Endodermal cell (in vitro differentiated cells): ENCODE data around the gene LRCH4. TPM values are rescaled to one million over a fixed set of nuclear protein-coding genes. Genes with fewer than 3 reads are reported as not detected.

Source experiments
- DNase-seq: peaks from one replicate; pipeline ENCODE4 v3.0.0-alpha.2; 2017
- H3K27ac ChIP-seq: 2 replicates; pipeline ENCODE4 v1.5.1; 2013; ENCODE audit warnings: mild to moderate bottlenecking, low read depth, low read length, moderate library complexity
- H3K27me3 ChIP-seq: 2 replicates; pipeline ENCODE4 v1.6.1; 2013; ENCODE audit warnings: mild to moderate bottlenecking, low read length, moderate library complexity; ENCODE audit not compliant: insufficient read depth, control insufficient read depth, poor library complexity, severe bottlenecking
- H3K36me3 ChIP-seq: 2 replicates; pipeline ENCODE4 v1.7.0; 2013; ENCODE audit warnings: mild to moderate bottlenecking, low read length, moderate library complexity; ENCODE audit not compliant: control insufficient read depth, insufficient read depth
- H3K4me1 ChIP-seq: one replicate; pipeline ENCODE4 v1.7.0; 2013; ENCODE audit warnings: low read length; ENCODE audit not compliant: control insufficient read depth, insufficient read depth
- H3K4me3 ChIP-seq: 2 replicates; pipeline ENCODE4 v1.5.1; 2013; ENCODE audit warnings: mild to moderate bottlenecking, low read length, moderate library complexity
- H3K9ac ChIP-seq: 2 replicates; pipeline ENCODE4 v1.6.1; 2013; ENCODE audit warnings: mild to moderate bottlenecking, low read length, moderate library complexity; ENCODE audit not compliant: poor library complexity, severe bottlenecking; ENCODE audit errors: extremely low read depth
- H3K9me3 ChIP-seq: 2 replicates; pipeline ENCODE4 v1.6.1; 2013; ENCODE audit warnings: mild to moderate bottlenecking, low read length, moderate library complexity; ENCODE audit not compliant: control insufficient read depth
- H3K27ac Mint-ChIP-seq: 2 replicates; pipeline ENCODE4 v1.8.0; 2020; ENCODE audit warnings: mixed read lengths
- H3K27me3 Mint-ChIP-seq: 2 replicates; pipeline ENCODE4 v1.8.0; 2021; ENCODE audit warnings: mild to moderate bottlenecking, mixed read lengths; ENCODE audit not compliant: insufficient read depth
- H3K36me3 Mint-ChIP-seq: 2 replicates; pipeline ENCODE4 v1.8.0; 2020; ENCODE audit warnings: low read depth, mixed read lengths
- H3K4me1 Mint-ChIP-seq: 2 replicates; pipeline ENCODE4 v1.8.0; 2020; ENCODE audit warnings: mixed read lengths
- H3K4me3 Mint-ChIP-seq: 2 replicates; pipeline ENCODE4 v1.8.0; 2020; ENCODE audit warnings: mild to moderate bottlenecking, moderate library complexity, mixed read lengths
- H3K9me3 Mint-ChIP-seq: 2 replicates; pipeline ENCODE4 v1.8.0; 2020; ENCODE audit warnings: mild to moderate bottlenecking, mixed read lengths
- CTCF ChIP-seq: fragments of 200-600 bp; sonication (generic); conservative IDR thresholded peaks from 2 replicates; pipeline ENCODE4 v1.5.0; 2021; ENCODE audit warnings: antibody characterized with exemption, mild to moderate bottlenecking
- WGBS, 2 experiments: methylation state at CpG; one replicate each; pipeline versions ENCODE4 v1.1.5 to v1.1.7; 2013; ENCODE audit warnings: missing lambda C conversion rate in 2 of 2, mixed read lengths in 1 of 2; ENCODE audit not compliant: insufficient coverage in 1 of 2, insufficient read length in 1 of 2; 5-methylcytosine and 5-hydroxymethylcytosine counted together
- total RNA-seq, 2 donors: library from RNA; stranded (reverse); fragmentation: NEBNext Ultra II Directional in 1 of 2; extraction: Animal tissue kit (Norgen Biotek cat#: 25700) in 1 of 2; gene quantifications; 2 replicates in 1 of 2; 3 replicates in 1 of 2; pipeline ENCODE4 v1.2.1, GENCODE V29; 2021

Gene LRCH4
- total RNA-seq, 2 donors from 2014 or later: 49.4 to 56.0 TPM

GRCh38 chr7:100614308-100614861 lies 28.5 kb upstream of the LRCH4 start:
- Mint-ChIP-seq H3K4me3 (no peak overlapping the region), H3K36me3 (peaks cover 2% of the 10 kb centered on the region), H3K27ac (no peak overlapping the region), H3K9me3 (no peaks in the 10 kb centered on the region), H3K4me1 (peaks cover 6% of the 10 kb centered on the region), H3K27me3 (no peaks in the 10 kb centered on the region)
- no peak for TF ChIP-seq CTCF
- Histone ChIP-seq H3K4me3 (no peak overlapping the region), H3K36me3 (no peaks in the 10 kb centered on the region), H3K9me3 (no peaks in the 10 kb centered on the region), H3K27ac (no peak overlapping the region), H3K4me1 (no peaks in the 10 kb centered on the region), H3K9ac (no peak overlapping the region), H3K27me3 (no peaks in the 10 kb centered on the region)
- 87 to 90% methylated on average over 4 to 5 of the region's 6 CpGs for WGBS, 2 experiments
- no peak for DNase-seq

DNA sequence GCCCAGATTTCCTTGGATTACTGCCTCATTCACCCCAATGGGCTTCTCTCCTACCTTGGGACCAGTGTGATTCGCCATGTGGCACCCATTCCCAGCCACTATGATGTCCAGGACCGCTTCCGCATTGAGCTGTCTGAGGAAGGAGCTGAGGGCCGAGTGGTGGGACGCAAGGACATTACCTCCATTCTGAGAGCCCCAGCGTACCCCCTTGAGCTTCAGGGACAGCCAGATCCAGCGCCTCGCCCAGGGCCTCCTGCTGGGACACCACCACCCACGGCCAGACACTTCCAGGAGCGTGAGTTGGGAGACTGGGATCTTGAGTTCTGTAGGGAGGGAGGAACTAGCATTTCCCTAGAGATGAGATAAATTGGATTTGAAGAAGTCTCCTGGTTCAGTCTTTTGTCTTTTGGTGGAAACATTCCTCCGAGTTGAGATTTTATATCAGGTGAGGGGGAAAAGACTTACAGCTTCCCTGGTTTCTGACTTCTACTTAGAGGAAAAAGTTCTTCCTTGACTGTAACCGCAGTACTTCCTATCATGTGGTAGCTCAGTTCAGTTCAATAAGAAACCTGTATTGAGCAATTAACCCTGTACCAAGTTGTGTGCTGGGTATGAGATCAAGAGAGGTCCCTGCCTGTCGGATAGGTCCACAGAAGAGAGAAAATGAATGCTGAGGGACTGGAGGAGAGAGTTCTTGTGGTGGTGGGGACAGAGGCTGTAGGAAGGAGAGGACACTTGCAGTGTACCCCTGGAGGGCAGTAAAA lies 27.7 kb upstream of the LRCH4 start:
- peak; percentile 3 for TF ChIP-seq CTCF
- Histone ChIP-seq H3K9me3 (no peaks in the 10 kb centered on the region), H3K4me1 (no peaks in the 10 kb centered on the region), H3K9ac (no peak overlapping the region), H3K27me3 (no peaks in the 10 kb centered on the region), H3K27ac (no peak overlapping the region), H3K36me3 (no peaks in the 10 kb centered on the region), H3K4me3 (peak overlapping the region; percentile 91)
- 91 to 94% methylated on average over 11 to 13 of the region's 13 CpGs for WGBS, 2 experiments
- DNase-seq: no peak
- Mint-ChIP-seq H3K36me3 (peaks cover 2% of the 10 kb centered on the region), H3K27ac (no peak overlapping the region), H3K9me3 (no peaks in the 10 kb centered on the region), H3K4me3 (peak overlapping the region; percentile 80), H3K27me3 (no peaks in the 10 kb centered on the region), H3K4me1 (peaks cover 6% of the 10 kb centered on the region)

DNA sequence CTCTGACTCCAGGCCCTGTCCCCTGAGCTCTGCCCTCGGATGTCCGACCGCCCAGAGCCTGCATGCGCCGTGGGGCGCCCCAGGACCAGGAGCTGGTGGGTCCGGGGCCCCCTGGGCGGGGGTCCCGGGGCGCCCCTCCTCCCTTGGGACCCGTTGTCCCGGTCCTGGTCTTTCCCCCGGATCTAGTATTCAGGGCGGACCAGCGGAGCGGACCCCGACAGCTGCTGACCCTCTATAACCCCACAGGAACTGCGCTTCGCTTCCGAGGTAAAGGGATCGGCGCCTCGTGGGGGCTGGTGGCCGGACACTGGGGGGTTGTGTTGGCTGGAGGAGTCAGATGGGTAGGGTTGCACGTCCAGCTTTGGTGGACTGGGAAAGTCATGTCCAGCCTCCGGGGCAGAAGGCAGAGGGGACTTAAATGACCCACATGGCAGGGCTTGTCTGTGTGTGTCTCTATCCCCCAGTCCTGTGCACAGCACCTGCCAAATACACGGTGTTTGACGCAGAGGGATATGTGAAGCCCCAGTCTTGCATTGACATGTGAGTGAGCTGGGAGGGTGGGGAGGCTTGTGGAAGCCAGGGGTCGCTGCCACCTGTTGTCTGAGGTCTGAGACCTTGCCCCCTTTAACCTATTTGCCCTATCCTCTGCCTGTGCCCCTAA lies 26.9 kb upstream of the LRCH4 start:
- H3K9me3 Mint-ChIP-seq: no peaks in the 10 kb centered on the region
- peak; percentile 72 for TF ChIP-seq CTCF
- Histone ChIP-seq H3K9me3 (no peaks in the 10 kb centered on the region), H3K27ac (no peak overlapping the region), H3K4me3 (peak overlapping the region; percentile 91), H3K36me3 (no peaks in the 10 kb centered on the region), H3K27me3 (no peaks in the 10 kb centered on the region), H3K9ac (peak overlapping the region; percentile 13), H3K4me1 (no peaks in the 10 kb centered on the region)
- peak overlapping the region; percentile 80 for H3K4me3 Mint-ChIP-seq
- no peak overlapping the region for H3K27ac Mint-ChIP-seq
- WGBS, 2 experiments: 7 to 10% methylated on average over 13 to 29 of the region's 29 CpGs
- peak; percentile 74 for DNase-seq
- H3K27me3 Mint-ChIP-seq: no peaks in the 10 kb centered on the region
- H3K4me1 Mint-ChIP-seq: peaks cover 6% of the 10 kb centered on the region
- H3K36me3 Mint-ChIP-seq: peaks cover 2% of the 10 kb centered on the region
